ENCODE data around the gene TGIF1. TPM values are rescaled to one million over a fixed set of nuclear protein-coding genes. Genes with fewer than 3 reads are reported as not detected.
A peak's percentile ranks its signal among the peaks of the same experiment; 100 is the strongest.

TGIF1 gene
- total and polyA plus RNA-seq, 2 experiments from 2014 or later, result 41.2 to 62.7 TPM

DNA sequence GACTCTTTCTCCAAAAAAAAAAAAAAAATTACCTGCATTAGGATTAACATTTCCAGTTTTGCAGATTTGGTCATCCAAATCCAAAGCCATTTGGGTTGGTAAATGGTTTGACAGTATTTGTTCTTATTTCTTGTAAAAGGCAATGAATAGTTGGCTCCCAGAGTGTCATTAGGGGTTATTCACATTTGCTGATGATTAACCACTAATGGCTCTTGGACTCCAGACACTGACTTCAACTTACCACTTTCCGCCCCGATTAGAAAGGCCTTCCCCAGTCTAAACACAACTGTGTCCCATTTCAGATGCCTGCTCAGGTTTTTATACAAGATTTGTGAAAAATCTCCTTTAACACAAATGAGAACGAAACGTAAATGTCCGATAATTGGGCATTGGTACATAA, 9.6 kb upstream of the TGIF1 start:
- H3K4me3 ChIP-seq, result no peak overlapping the region
- TF ChIP-seq, protein P1, sequence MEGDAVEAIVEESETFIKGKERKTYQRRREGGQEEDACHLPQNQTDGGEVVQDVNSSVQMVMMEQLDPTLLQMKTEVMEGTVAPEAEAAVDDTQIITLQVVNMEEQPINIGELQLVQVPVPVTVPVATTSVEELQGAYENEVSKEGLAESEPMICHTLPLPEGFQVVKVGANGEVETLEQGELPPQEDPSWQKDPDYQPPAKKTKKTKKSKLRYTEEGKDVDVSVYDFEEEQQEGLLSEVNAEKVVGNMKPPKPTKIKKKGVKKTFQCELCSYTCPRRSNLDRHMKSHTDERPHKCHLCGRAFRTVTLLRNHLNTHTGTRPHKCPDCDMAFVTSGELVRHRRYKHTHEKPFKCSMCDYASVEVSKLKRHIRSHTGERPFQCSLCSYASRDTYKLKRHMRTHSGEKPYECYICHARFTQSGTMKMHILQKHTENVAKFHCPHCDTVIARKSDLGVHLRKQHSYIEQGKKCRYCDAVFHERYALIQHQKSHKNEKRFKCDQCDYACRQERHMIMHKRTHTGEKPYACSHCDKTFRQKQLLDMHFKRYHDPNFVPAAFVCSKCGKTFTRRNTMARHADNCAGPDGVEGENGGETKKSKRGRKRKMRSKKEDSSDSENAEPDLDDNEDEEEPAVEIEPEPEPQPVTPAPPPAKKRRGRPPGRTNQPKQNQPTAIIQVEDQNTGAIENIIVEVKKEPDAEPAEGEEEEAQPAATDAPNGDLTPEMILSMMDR (IDR thresholded peaks at IDR 0.05; ENCODE audit: low read depth, low read length), result no peak
- no peaks in the 10 kb centered on the region for H3K36me3 ChIP-seq
- H3K27ac ChIP-seq, result no peak overlapping the region
- H3K9me3 ChIP-seq (ENCODE audit: low read depth), result no peaks in the 10 kb centered on the region
- H3K4me1 ChIP-seq (ENCODE audit: low read depth), result no peaks in the 10 kb centered on the region
- DNase-seq (ENCODE audit: low read depth in 1 of 2, low spot score in 1 of 2), result no peak
- no peaks in the 10 kb centered on the region for H3K27me3 ChIP-seq

DNA sequence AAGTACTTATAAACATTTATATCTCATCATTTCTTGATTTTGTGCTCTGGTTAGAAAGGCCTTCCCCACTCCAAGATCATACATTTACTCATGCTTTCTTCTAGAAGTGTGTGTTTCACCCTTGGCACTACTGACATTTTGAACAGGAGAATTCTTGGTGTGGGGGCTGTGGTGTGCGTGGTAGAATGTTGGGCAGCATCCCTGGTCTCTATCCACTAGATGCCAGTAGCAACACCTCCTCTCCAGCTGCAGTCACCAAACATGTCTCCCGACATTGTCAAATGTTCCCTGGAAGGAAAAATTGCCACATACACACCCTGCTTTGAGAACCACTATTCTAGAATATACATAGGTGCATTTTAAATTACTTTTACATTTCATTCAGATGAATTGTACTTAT, 8.7 kb upstream of the TGIF1 start:
- H3K36me3 ChIP-seq, result no peaks in the 10 kb centered on the region
- no peaks in the 10 kb centered on the region for H3K9me3 ChIP-seq (ENCODE audit: low read depth)
- peaks cover 2% of the 10 kb centered on the region for H3K4me1 ChIP-seq (ENCODE audit: low read depth)
- H3K27ac ChIP-seq, result no peak overlapping the region
- peak; percentile 58 for DNase-seq (ENCODE audit: low read depth in 1 of 2, low spot score in 1 of 2)
- no peaks in the 10 kb centered on the region for H3K27me3 ChIP-seq
- TF ChIP-seq, protein P1 (IDR thresholded peaks at IDR 0.05; ENCODE audit: low read depth, low read length), result peak; percentile 24
- no peak overlapping the region for H3K4me3 ChIP-seq

DNA sequence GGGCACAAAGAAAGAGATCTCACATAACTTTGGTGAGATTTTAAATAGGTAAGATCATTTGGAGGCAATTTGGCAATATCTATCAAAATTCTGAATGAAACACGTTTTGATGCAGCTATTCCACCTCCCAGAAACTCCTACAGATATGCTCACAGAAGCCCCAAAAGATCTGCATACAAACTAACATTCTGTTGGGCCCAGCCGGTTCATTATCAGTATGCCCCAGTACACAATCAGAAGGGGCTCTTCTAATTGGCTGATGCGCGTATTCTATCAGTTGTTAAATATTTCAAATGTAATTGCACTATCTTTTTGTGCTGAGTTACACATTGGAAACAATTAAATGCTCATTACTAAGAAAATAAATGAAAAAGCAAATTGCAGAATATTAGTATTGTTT, 7.1 kb upstream of the TGIF1 start:
- Histone ChIP-seq H3K4me3 (no peak overlapping the region), H3K27me3 (no peaks in the 10 kb centered on the region), H3K27ac (no peak overlapping the region), H3K9me3 (ENCODE audit: low read depth) (no peaks in the 10 kb centered on the region), H3K4me1 (ENCODE audit: low read depth) (peaks cover 14% of the 10 kb centered on the region), H3K36me3 (no peaks in the 10 kb centered on the region)
- TF ChIP-seq, protein P1 (IDR thresholded peaks at IDR 0.05; ENCODE audit: low read depth, low read length), result no peak
- DNase-seq (ENCODE audit: low read depth in 1 of 2, low spot score in 1 of 2), result no peak

DNA sequence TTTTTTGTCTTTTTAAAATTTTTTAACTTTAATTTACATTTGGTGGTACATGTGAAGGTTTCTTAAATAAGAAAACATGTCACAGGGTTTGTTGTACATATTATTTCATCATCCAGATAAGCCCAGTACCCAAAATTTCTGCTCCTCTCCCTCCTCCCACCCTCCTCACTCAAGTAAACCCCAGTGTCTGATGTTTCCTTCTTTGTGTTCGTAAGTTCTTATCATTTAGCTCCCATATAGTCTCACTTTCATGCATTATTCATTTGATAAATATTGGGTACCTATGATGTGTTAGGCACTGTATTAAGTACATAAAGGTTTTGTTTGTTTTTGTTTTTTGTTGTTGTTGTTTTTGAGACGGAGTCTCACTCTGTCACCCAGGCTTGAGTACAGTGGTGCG, 5.7 kb upstream of the TGIF1 start:
- no peak for DNase-seq (ENCODE audit: low read depth in 1 of 2, low spot score in 1 of 2)
- no peaks in the 10 kb centered on the region for H3K36me3 ChIP-seq
- TF ChIP-seq, protein P1 (IDR thresholded peaks at IDR 0.05; ENCODE audit: low read depth, low read length), result no peak

DNA sequence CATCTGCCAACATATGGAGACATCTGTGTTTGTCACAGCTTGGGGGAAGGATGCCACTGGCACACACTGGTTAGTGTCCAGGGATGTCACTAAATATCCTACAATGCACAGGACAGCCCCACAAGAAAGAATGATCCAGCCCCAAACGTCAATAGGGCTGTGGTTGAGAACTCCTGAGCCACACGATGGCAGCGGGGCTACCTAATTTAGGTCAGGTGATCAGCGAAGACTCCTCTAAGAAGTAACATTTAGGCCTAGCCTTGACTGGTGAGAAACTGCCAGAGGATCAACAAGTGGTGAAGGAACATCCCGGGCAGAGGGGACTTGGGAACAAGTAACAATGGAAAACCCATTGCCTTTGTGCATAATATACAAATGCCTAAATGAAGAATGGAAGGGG, 5.0 kb upstream of the TGIF1 start:
- H3K27ac ChIP-seq, result no peak overlapping the region
- no peaks in the 10 kb centered on the region for H3K36me3 ChIP-seq
- H3K9me3 ChIP-seq (ENCODE audit: low read depth), result no peaks in the 10 kb centered on the region
- DNase-seq (ENCODE audit: low read depth in 1 of 2, low spot score in 1 of 2), result no peak
- no peak overlapping the region for H3K4me3 ChIP-seq
- H3K4me1 ChIP-seq (ENCODE audit: low read depth), result peaks cover 14% of the 10 kb centered on the region
- H3K27me3 ChIP-seq, result no peaks in the 10 kb centered on the region
- TF ChIP-seq, protein P1 (IDR thresholded peaks at IDR 0.05; ENCODE audit: low read depth, low read length), result no peak

More for the DNA sequence above, 5.7 kb upstream of the TGIF1 start:
- Histone ChIP-seq H3K9me3 (ENCODE audit: low read depth) (no peaks in the 10 kb centered on the region), H3K27ac (no peak overlapping the region), H3K4me3 (no peak overlapping the region), H3K4me1 (ENCODE audit: low read depth) (peaks cover 14% of the 10 kb centered on the region), H3K27me3 (no peaks in the 10 kb centered on the region)

Measured in cardiac muscle cell (in vitro differentiated cells and primary cell).